NCI-H774 (cell line): ENCODE results near the gene CD14.
"Not testable (repeated sequence)": the region's sequence is repeated elsewhere in the genome, so short reads cannot be mapped to it uniquely, and the experiment has no call there.

Experiments
- DNase-seq: peaks from one replicate; lab custom pipeline; 2025; lab: John Stamatoyannopoulos, UW

CD14 gene

DNA sequence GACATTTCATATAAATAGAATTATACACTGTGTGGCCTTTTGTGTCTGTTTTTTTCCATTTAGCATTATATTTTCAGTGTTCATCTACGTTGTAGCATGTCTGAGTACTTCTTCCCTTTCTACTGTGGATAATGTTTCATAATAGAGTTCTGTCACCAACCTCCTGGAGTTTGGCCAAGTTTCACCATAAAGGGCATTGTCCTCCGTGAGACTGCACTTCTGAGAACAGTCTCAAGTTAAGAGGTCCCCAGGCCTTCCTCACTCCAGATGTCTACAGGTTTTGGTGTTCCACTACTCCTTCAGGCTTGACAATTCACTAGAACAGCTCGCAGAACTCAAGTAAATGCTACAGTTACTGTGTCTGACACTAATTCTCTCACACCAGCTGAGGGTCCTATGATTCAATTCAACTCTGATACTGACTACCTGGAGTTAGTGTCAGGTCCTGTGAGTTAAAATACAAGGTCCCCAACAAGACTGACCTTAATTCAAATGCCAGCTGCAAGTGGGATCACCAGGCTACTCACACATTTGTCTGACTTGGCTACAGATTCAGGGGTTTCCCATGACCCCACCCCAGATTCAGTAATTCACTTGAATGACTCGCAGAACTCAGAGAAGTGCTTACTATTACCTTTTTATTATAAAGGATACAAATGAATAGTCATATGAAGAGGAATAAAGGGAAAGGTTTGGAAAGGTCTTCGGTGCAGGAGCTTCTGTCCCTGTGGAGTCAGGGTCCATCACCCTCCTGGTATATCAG, 37.3 kb downstream of the CD14 start:
- no peak for DNase-seq

DNA sequence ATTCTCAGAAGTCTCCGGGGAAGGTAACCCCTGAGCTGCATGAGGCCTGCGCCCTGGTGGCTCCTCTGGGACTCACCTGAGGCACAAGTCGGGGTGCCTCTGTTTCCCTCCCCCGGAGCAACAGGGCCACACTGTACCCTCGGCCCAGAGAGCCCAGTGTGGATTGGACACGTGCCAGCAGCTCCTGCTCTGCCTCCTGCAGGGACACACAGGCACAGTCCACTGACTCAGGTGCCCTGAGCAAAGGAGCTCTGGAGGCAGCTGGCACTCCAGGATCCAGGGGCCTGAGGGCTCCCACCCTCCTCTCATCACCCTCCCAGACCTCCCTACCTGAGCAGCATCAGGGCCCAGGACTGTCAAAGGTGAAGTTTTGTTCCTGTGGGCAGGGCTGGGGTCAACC, 38.8 kb downstream of the CD14 start:
- no peak for DNase-seq

DNA sequence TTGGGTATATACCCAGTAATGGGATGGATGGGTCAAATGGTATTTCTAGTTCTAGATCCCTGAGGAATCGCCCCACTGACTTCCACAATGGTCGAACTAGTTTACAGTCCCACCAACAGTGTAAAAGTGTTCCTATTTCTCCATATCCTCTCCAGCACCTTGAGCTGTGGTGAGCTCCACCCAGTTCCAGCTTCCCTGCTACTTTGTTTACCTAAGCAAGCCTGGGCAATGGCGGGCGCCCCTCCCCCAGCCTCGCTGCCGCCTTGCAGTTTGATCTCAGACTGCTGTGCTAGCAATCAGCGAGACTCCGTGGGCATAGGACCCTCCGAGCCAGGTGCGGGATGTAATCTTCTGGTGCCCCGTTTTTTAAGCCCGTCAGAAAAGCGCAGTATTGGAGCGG, 39.9 kb downstream of the CD14 start:
- DNase-seq: not testable (repeated sequence)

DNA sequence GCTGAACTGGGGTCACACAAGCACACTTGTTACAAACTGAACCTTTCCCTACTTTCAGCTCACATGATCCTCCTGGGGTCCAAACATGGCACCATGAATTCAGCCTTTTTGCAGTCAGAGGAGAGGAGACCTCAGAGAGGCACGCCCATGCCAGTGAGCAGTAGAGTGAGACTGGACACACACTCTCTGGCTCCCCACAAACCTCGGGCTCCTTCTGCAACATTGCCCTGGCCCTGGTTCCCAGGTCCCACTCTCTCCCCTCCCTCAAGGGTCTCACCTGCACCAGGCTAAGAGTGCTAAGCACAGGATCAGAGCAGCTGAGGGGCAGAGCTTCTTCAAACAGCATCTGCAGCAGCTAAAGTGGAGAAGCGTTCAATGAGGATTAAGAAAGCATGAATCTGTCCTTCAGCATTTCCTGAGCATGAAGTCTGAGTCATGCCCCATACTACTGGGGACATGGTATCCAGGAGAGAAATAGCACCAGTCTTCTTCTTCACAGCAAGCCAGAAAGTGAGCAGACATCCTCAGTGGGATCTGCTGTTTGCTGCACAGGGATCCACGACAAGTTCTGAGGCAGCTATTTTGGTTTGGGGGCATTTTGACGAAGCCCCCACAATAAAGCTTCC, 41.1 kb downstream of the CD14 start:
- DNase-seq: no peak

DNA sequence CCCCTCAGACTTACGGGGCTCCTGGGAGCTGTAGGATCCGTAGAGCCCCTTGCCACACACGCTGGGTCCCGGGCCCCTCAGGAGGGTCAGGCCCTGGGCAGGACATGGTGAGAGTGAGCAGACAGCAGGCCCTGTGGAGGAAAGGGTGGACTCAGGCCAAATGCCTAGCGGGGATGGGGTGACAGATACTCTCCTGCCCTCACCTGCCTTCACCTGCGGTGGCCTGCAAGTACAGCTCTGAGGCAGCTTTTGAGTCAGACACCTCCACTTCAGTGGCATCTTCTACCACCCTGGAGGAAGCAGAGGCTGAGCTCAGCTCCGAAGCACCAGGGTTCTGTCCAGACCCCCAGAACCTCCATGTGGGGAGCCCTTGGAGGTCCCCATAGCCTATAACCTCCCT, 42.1 kb downstream of the CD14 start:
- no peak for DNase-seq

DNA sequence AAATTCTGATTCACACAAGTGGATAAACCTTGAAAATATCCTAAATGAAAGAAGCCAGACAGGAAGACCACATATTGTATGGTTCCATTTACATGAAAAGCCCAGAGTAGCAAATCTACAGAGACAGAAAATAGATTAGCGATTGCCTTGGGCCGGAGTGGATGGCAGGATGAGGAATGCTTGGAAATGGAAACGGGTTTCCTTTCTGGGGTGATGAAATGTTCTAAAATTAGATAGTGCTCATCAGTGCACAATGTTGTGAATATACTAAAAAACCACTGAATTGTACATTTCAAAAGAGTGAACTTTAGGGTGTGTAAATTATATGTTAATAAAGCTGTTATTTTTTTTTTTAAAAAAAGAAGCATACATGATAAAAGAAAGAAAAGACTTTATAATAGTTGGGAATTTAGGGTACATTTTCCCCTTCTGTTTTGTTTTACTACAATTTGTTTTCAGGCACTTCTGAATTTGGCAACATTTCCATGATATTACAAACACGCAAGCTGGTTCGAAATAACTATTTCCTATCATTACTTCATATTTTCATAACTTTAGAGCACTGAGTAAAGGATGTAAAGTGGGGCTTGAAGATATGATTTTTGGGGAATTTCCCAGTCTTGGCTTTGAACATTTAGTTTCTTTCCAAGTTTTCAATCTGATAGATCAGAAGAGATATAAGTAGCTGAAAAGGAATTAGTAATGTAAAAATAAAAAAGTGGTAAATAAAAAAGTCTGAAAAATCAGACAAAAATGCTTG, 44.5 kb downstream of the CD14 start:
- DNase-seq: no peak

DNA sequence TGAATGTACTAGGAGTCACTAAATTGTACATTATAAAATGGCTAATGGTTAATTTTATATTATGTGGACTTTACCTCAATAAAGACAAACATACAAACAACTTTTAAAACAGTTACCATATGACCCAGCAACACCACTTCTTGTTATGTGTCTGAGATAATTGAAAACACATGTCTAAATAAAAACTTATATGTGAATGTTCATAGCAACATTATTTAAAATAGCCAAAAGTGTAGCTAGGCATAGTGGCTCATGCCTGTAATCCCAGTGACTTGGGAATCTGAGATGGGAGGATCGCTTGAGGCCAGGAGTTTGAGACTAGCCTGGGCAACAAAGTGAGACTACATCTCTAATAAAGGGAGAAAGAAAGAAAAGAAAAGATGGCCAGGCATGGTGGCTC, 45.5 kb downstream of the CD14 start:
- DNase-seq: no peak
